Heart left ventricle (tissue), 13 donors: Measurements from ENCODE around the gene ERP29.

ENCODE experiments used
- CTCF ChIP-seq, 12 donors: fragments of 200-600 bp; sonication (generic) in 4 of 12; IDR thresholded peaks; one replicate each; pipeline versions ENCODE4 v1.5.0 to v1.8.0; 2018 to 2022; ENCODE audit warnings: antibody characterized with exemption in 12 of 12, mild to moderate bottlenecking in 5 of 12
- POLR2A ChIP-seq, 2 donors: fragments of 450-650 bp; IDR thresholded peaks; one replicate each; pipeline ENCODE4 v1.6.1; 2017; ENCODE audit warnings: antibody characterized with exemption in 2 of 2, mild to moderate bottlenecking in 2 of 2, moderate library complexity in 2 of 2
- donor health status: ischemic (EF 13 %, LVEDD 7.1; RV severe dilation, severe dysfunction).
- donor health status: DM: no; HTN: yes; CAD: no.
- donor health status: DM: no; HTN: no; CAD: no.
- donor health status: ischemic (EF 25% LVEDD 6.9; RV normal size, moderate dysfunction).
- donor health status: ischemic (EF 25% LVEDD 5.7; RV mildly dilated, moderate dysfunction).
- donor health status: ischemic (EF 35%, LVEDD 5.7; RV mildly dilated, moderate dysfunction).
- donor health status: nonischemic (EF 11% LVEDD 7.7; RV severe dilation, severe dysfunction).
- donor health status: DM: yes; HTN: yes; CAD: no.
- donor health status: PGD.
- donor health status: ischemic (EF 29% LVEDD 5.4; RV normal size, mild dysfunction).
- donor health status: nonischemic (EF 23%, LVEDD 6.1; RV moderate dilation, normal function).

DNA sequence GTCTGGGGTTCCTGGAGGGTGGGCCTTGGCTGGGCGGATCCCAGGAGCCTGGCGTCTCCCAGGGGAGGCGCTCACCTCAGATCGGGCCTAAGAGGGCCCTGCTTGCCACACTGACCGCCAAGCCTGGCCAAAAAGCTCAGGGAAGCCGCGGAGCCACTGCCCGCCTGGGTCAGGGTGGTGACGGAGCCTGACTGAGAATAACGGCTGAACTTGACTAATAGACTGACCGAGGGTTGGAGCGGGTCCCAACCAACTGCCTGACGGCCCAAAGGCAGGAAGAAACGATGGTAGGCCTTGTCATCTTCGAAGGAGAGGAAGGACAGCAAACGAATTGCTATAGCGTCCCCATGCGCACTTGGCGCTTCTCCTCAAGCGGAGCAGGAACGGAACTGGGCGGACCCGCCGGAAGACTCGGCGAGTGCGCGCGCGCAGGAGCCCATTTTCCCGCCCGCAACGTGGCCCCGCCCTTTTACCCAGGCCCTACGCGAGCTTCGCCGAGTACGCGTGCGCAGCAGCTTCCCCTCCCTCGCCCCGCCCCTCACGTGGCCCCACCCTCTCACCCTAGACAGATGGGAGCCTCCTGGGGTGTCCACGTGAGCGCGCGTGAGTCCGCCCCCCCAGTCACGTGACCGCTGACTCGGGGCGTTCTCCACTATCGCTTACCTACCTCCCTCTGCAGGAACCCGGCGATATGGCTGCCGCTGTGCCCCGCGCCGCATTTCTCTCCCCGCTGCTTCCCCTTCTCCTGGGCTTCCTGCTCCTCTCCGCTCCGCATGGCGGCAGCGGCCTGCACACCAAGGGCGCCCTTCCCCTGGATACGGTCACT lies at the start of gene ERP29, which contains the start of gene TMEM116:
- TF ChIP-seq CTCF (IDR thresholded peaks at IDR 0.05) (peak; percentile 41 to 72 (median 56)), POLR2A (IDR thresholded peaks at IDR 0.05) (peak; percentile 76 to 86)
